HuH-7.5 (cell line): ENCODE results near the gene KCNA3.
"Not testable (repeated sequence)": the region's sequence is repeated elsewhere in the genome, so short reads cannot be mapped to it uniquely, and the experiment has no call there.

ENCODE experiments used
- DNase-seq: peaks from one replicate; pipeline ENCODE4 v3.0.0; 2011; ENCODE audit warnings: low spot score

The KCNA3 gene

DNA sequence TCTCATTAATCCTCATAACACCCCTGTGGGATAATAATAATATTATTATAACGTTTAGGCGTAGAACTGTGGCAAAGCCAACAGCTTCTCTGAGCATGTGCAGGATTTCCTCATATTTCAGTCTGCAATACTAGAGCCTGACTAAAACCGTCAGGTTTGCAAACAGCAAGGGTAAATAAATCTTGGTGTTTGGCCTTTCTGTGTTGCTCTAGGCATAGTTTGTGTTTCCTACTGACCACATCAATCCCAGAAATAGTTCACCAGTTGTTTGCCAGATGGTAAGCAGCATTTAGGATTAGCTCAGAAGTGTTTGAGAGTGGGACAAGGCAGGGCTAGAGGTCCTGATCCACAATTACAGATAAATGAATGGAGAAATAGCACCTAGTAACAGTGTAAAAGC, 2.8 kb upstream of the KCNA3 start:
- no peak for DNase-seq

DNA sequence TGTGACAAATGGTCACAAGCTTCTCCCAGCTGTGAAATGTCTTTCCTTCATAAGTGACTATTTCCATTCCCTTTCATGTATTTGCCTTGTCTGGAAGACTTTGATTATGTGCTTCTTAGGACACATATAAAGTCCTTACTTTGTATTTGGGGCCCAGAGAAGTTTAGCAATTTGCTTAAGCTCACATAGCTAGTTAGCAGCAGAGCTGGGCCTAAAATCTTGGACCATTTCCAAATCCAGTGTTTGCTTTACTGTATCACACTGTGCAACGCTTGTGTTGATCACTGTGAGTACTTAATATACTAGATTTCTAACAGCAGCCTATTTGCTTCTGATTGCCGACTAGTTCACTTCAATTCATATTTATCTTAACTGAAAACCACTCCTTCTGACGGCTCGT, 2.2 kb upstream of the KCNA3 start:
- no peak for DNase-seq

GRCh38 chr1:110675060-110675791, 486 bp upstream of the KCNA3 start:
- no peak for DNase-seq

GRCh38 chr1:110673805-110674336, 869 bp downstream of the KCNA3 start:
- DNase-seq: no peak

DNA sequence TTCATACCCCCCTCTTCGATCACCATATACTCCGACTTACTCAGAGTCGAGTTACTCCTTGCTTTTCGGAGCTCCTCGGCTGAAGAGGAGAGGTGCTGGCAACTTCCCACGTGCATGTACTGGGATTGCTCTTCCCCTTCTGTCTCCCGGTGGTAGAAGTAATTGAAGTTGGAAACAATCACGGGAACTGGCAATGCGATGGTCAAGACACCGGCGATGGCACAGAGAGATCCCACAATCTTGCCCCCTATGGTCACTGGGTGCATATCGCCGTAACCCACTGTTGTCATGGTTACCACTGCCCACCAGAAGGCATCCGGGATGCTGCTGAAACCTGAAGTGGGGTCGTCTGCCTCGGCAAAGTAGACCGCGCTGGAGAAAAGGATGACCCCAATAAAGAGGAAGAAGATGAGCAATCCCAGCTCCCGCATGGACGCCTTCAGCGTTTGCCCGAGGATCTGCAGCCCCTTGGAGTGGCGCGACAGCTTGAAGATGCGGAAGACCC, 1.5 kb downstream of the KCNA3 start:
- DNase-seq: no peak

GRCh38 chr1:110672753-110673108, 2.0 kb downstream of the KCNA3 start:
- DNase-seq: no peak

DNA sequence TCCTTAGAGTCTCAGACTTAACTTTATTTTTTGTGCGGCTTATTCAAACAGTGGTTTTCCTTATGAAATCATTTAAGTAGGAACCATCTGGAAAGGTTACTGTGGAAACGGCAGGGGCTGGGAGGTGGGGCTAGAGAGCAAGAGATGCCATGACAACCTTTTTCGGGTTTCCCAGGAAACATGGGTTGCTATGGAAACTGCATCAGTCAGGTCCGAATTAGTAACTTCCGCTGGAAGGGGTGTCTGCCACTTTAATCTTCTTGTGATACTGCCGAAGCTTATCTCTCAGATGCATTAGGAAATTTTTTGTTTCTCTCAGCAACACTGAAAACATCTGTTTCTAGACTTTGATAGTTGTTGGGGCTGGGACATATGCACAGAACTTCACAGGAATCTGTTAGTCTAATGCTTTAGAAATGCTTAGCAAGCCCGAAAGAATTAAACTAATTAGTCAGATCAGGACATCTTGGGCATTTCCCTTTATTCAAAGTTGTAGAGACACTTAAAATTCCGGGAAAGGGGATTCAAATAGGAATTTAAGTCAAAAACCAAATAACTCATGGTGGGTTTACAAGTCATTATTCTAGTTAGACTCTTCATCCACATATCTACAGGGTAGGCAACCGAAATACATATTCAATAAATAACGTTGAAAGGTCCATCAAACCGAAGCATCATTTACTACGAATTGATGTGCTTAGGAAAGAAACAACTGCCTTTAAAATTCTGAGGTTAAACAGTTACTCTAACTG, 2.6 kb downstream of the KCNA3 start:
- DNase-seq: no peak

DNA sequence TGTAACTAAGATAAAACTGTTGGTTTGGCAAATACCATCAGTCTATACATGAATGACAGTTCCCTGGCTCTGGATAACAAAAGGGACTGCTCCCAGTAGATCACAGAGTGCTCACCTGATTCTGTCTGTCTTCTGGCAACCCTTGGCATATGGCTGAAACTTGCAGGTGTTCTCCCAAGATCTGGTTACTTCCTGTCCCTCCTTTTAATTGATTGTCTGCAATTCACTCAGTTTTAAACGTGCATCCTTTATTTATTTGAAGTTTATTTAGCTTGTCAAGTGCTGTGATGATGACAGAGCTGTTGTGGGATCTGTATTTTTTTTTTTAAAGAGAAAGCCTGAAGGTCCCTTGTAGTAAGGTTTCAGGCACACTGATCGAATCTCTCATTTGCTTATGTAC, 3.4 kb downstream of the KCNA3 start:
- DNase-seq: no peak

- no peak for DNase-seq
Observed at GRCh38 chr1:110668549-110668948, 6.2 kb downstream of the KCNA3 start.

GRCh38 chr1:110667776-110668175, 7.0 kb downstream of the KCNA3 start:
- no peak for DNase-seq

DNA sequence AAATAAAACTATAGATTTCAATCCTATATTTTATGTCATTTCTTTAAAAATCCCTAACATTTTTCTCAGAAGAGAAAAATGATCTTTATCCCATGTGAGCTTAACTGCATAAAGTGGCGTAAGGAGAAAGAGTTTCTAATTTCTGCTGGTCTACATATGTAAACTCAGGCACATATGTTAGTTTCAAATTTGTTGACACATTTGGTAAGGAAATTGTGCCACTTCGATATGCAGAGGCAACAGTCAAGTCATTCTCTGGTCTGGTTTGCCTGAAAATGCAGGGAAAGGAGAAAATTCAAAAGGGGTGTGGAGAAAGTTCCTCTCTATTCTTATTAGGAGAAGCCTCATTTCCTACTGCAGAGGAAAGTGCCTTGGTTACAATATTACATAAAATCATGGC, 11.5 kb downstream of the KCNA3 start:
- no peak for DNase-seq

- not testable (repeated sequence) for DNase-seq
Observed at GRCh38 chr1:110659559-110659958, 15.2 kb downstream of the KCNA3 start.

DNA sequence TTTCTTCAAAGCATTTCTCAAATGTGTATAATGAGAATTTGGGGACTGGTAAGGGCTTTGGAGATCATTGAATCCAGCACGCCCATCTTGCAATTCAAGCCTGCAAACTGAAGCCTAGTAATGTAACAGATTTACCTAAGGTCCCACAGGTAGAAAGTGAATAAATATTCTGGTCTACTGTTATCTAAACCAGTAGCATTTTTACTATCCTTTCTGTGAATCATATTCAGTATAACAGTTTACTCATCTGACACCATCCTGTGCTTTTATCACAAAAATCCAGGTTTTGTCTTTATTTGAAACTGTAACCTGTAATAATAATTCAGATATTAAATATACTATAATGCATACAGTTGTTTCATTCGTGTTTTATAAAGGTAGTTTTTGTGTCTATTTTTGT, 17.4 kb downstream of the KCNA3 start:
- DNase-seq: no peak

GRCh38 chr1:110650609-110651008, 24.1 kb downstream of the KCNA3 start:
- no peak for DNase-seq

DNA sequence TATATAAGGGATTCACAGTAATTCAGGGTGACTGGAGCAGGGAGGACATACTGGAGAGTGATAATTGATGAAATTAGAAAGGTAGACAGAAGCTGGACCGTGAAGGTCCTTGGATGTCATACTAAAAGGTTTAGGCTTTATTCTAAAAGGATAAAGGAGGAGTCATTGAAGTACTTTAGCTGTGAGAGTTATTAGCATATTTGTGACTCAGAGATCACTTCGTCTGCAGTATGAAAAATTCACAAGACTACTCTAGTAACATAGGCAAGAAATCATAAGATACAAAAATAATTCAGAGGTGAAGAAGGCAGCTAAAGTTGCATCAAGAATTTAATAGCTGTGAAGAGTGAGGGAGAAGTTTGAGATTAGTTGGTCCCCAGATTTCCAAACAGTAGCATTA, 26.3 kb downstream of the KCNA3 start:
- DNase-seq: no peak

- DNase-seq: no peak
Observed at GRCh38 chr1:110647254-110647891, 27.4 kb downstream of the KCNA3 start.

DNA sequence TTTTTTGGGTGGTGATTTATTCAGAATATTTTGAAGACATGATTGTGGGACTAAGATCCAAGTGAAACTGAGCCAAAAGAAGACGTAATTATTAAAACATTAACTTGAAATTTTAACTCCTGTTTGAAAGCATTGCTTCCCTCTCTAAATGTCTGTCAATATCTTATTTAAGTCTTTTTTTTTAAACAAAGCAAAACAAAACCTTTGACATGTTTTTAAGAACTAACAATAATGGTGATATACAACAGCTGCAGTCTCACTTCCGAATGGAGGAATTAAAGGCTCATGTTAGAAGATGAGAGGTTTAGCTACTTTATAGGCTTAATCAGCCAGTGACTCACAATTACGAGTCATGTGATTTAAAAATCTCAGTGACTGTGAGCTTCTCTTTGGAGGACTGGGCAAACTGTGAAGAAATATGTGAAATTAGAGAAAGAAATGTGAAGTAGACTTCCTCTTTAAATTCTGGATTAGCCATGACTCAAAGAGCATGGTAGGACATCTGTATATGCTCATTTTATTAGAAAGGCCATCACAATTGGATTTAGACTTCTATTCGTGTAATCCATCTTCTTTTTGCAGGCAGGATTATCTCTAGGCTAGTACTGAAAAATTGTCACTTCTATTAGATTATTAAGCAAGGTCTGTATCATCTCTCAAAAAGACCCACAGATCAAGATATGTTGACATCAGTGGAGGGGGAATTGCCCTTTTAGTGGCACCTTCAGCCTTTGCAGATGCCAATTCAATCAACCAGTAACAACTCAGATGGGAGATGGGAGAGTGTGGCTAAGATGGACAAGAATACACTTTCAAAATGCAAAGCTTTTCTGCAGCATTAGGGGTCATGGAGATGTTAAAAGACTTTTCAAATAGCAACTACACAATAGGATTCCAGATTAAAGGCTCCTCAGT, 28.7 kb downstream of the KCNA3 start:
- no peak for DNase-seq

- DNase-seq: no peak
Observed at GRCh38 chr1:110645211-110645610, 29.5 kb downstream of the KCNA3 start.

DNA sequence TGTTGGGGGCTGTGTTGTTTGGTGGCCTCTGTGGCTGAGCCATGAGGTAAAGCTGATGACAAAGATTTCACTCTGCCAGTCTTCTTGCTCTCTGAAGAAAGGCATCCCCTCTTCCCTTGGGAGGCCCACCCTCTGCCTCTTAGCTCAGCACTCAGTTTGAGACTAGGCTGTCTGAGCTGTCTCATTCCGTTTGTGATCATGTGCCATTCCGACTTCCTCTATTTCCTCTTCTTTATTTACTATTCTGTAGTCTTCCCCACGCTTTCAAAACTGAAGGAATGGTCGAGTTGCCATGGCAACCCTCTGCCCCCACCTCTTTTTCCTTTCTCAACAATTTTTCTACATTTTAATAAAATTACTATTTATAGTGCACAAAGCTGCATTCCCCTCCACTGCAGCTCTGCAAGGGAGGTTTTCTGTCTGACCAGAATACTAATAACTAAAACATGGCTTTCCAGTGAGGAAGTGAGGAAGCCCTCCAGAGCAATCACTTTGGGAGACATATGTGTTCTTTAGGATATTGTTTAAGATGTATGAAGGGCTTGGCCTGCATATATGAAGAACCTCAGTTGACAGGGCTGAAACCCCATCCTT, 30.8 kb downstream of the KCNA3 start:
- no peak for DNase-seq

DNA sequence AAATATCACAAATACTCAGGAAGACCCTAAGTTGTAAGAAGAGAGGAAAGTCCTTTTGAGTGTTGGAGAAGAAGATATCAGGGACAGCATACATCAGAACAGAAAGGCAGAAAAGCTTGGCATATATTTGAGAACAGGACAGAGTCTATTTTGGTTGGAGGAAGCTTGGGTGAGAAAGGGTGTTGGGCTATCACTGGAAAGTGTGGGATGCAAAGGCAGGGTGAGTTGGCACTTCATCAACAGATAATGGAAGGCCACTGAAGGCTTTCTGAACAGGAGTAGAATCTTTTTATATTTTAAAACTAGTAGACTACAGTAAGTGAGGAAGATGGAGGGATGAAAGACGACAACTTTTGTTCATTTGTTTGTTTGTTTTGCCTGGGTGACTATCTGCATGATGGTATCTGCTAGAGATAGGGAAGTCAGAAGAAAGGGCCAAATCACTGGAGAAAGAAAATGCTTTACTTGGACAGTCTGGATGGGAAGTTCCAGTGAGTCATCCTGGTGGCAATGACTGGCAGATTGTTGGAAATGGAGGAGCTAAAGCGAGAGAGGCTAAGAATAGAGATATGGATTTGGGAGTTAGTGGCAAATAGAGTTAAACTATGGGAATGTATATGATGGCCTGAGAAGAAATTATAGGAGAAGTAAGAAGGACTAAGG, 34.9 kb downstream of the KCNA3 start:
- no peak for DNase-seq

DNA sequence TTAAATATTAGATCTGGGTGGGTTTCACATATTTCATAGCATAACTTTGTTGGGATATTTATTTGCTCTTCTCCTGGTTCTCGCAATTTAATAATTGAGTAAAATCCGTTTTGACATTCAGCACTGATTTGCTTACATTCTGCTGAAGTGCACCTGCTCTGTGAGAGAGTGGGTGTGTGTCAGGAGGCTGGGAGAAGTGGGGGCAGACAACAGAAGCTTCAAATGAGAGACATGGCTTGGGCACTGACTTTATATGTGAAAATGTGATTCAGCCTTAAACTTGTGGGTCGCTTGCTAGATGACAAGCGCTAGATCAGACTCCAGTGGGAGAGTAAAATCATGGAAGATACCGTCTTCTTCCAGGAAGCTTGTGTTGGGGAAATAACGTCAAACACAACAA, 36.2 kb downstream of the KCNA3 start:
- no peak for DNase-seq
